Measurements from ENCODE around the gene STXBP1. TPM values are rescaled to one million over a fixed set of nuclear protein-coding genes. Genes with fewer than 3 reads are reported as not detected.

STXBP1 gene
- total and polyA plus RNA-seq, 3 experiments from 2014 or later = 8.2 to 15.2 (median 14.5) TPM

DNA sequence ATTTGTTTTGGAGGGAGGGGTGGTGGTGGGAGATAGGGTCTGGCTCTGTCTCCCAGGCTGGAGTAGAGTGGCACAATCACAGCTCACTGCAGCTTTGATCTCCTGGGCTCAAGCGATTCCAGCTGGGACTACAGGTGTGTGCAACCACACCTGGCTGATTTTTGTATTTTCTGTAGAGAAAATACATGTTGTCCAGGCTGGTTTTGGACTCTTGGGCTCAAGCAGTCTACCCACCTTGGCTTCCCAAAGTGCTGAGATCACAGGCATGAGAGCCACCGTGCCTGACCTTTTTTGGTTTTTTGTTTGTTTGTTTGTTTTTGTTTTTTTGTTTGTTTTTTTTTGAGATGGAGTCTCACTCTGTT is 15.4 kb downstream of the STXBP1 start:
- ChIA-PET POLR2A (no interaction called here), CTCF (no interaction called here)
- peak overlapping the region in 1 of 8 donors; percentile 19 for H3K27ac Mint-ChIP-seq
- DNase-seq = no peak
- Histone ChIP-seq H3K27me3 (ENCODE audit: insufficient read depth, low read length, poor library complexity, severe bottlenecking) (no peaks in the 10 kb centered on the region), H3K9me3 (ENCODE audit: low read length) (no peaks in the 10 kb centered on the region), H3K4me3 (ENCODE audit: low read length) (no peak overlapping the region), H3K36me3 (ENCODE audit: insufficient read depth, low read length) (no peaks in the 10 kb centered on the region), H3K4me1 (ENCODE audit: insufficient read depth, low read length) (no peaks in the 10 kb centered on the region), H3K27ac (ENCODE audit: low read depth, low read length) (no peak overlapping the region)
- H3K36me3 Mint-ChIP-seq = peaks cover 0 to 4% (median 0%) of the 10 kb centered on the region in 3 donors
- H3K4me1 Mint-ChIP-seq = no peaks in the 10 kb centered on the region
- H3K4me3 Mint-ChIP-seq = no peak overlapping the region
- H3K9me3 Mint-ChIP-seq = no peaks in the 10 kb centered on the region
- H3K27me3 Mint-ChIP-seq = peaks cover 0 to 8% of the 10 kb centered on the region in 2 donors

DNA sequence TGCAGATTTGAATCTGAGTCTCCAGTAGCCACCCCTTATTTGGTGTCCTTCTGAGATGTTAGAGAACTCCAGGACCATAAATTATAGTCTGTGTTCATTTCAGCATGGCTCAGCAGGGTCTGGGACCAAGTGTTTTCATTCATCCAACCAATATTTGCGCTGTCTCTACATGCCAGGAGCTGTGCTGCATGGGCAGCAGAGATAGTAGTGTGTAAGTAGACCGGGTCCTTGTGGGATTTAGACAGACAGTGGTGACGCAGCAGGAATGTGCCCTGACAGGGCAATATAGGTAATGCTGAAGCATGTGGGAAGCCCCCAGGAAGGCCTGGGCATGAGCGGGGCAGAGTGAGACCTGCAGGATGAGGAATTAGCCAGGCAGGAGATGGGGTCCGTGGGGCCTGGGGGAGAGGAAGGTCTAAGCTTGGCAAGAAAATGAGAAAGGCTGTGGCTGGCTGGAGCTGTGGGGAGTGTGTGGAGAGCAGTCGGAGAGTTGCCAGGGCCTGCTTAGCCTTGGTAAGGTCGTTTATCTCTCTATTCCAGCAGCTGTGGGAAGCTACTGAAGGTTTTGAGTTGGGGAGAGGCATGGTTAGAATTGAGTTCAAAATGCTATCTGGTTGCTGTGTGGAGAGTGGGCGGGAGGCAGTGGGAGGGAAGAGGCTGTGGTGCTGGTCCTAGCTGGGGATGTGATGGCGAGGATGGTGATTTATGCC is 16.8 kb downstream of the STXBP1 start:
- Histone ChIP-seq H3K27me3 (ENCODE audit: insufficient read depth, low read length, poor library complexity, severe bottlenecking) (no peaks in the 10 kb centered on the region), H3K4me1 (ENCODE audit: insufficient read depth, low read length) (no peaks in the 10 kb centered on the region), H3K4me3 (ENCODE audit: low read length) (no peak overlapping the region), H3K9me3 (ENCODE audit: low read length) (no peaks in the 10 kb centered on the region), H3K27ac (ENCODE audit: low read depth, low read length) (peak overlapping the region; percentile 24), H3K36me3 (ENCODE audit: insufficient read depth, low read length) (no peaks in the 10 kb centered on the region)
- DNase-seq = no peak
- Mint-ChIP-seq H3K36me3 (peaks cover 0 to 4% (median 0%) of the 10 kb centered on the region in 3 donors), H3K9me3 (no peaks in the 10 kb centered on the region), H3K27ac (peak overlapping the region in 1 of 8 donors; percentile 37), H3K4me1 (peaks cover 4 to 6% (median 4%) of the 10 kb centered on the region in 3 donors), H3K27me3 (peaks cover 0 to 8% of the 10 kb centered on the region in 2 donors), H3K4me3 (no peak overlapping the region)
- ChIA-PET POLR2A (interaction anchor here (0.7 kb wide), 1 partner anchor 730 kb away, joined by 3 read pairs; no protein-coding TSS in a partner anchor), CTCF (no interaction called here)

DNA sequence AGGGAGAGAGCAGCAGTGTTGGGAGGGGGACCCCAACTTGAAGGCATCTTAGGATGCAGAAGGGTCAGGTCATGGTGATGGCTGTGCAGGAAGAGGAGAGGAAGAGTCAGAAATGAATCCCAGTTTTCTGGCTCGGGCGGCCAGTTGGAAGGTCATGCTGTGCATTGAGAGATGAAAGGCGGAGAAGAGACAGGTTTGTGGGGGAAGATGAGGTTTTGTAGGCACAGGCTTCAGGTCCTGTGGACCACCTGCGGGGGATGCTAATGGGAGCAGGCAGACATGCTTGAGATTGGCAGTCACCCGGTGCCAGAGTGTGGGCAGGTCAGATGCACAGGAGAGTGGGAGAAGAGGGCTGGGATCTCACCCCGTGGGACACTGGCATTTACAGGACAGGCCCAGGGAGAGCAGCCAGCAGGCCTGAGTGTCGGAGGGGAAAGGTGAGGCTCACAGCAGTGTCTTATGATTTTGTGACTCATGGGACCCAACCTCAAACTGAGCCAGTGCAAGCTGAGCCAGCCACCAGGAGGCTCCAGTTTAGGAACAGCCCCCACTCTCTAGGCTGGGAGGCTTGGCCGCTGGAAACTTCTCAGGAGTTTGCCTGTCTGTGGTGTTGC is 17.5 kb downstream of the STXBP1 start:
- Mint-ChIP-seq H3K4me3 (no peak overlapping the region), H3K36me3 (peaks cover 0 to 4% (median 0%) of the 10 kb centered on the region in 3 donors), H3K27ac (no peak overlapping the region), H3K4me1 (peaks cover 9 to 12% (median 10%) of the 10 kb centered on the region in 3 donors), H3K27me3 (peaks cover 0 to 8% of the 10 kb centered on the region in 2 donors), H3K9me3 (no peaks in the 10 kb centered on the region)
- no peaks in the 10 kb centered on the region for H3K27me3 ChIP-seq (ENCODE audit: insufficient read depth, low read length, poor library complexity, severe bottlenecking)
- no peaks in the 10 kb centered on the region for H3K9me3 ChIP-seq (ENCODE audit: low read length)
- ChIA-PET CTCF (no interaction called here), POLR2A (no interaction called here)
- H3K36me3 ChIP-seq (ENCODE audit: insufficient read depth, low read length) = no peaks in the 10 kb centered on the region
- no peak overlapping the region for H3K4me3 ChIP-seq (ENCODE audit: low read length)
- H3K4me1 ChIP-seq (ENCODE audit: insufficient read depth, low read length) = no peaks in the 10 kb centered on the region
- no peak for DNase-seq
- no peak overlapping the region for H3K27ac ChIP-seq (ENCODE audit: low read depth, low read length)

DNA sequence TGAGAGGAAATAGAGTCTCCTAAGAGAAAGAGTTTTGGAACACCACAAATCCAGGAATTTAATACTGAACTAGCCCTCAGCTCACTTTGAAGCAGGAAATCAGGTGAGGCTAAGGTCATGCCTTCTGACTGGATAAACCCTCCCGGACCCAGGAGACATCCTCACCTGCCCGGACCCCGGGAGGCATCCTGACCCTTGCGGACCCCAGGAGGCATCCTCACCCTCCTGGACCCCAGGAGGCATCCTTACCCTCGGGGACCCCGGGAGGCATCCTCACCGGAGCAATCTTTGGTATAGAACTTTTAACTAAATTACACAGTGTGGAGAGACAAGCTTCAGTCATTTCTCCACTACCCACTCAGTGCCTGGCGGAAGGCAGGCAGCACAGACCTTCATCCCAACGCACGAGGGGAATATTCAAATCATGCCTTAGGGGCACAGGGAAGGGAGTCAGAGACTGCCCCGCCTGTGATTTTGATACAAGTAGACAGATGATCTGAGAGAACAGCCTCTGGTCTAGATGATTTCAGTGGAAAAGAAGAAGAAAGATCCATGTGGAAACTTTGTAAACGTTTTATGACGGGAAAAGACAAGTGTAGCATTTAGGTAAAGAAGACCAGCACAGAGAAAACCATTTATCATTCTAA is 21.3 kb downstream of the STXBP1 start:
- peaks cover 10 to 12% (median 11%) of the 10 kb centered on the region in 3 donors for H3K4me1 Mint-ChIP-seq
- Histone ChIP-seq H3K4me1 (ENCODE audit: insufficient read depth, low read length) (no peaks in the 10 kb centered on the region), H3K9me3 (ENCODE audit: low read length) (no peaks in the 10 kb centered on the region), H3K4me3 (ENCODE audit: low read length) (no peak overlapping the region), H3K36me3 (ENCODE audit: insufficient read depth, low read length) (no peaks in the 10 kb centered on the region), H3K27ac (ENCODE audit: low read depth, low read length) (no peak overlapping the region), H3K27me3 (ENCODE audit: insufficient read depth, low read length, poor library complexity, severe bottlenecking) (no peaks in the 10 kb centered on the region)
- peaks cover 0 to 13% of the 10 kb centered on the region in 2 donors for H3K27me3 Mint-ChIP-seq
- H3K36me3 Mint-ChIP-seq = peaks cover 0 to 4% (median 0%) of the 10 kb centered on the region in 3 donors
- H3K9me3 Mint-ChIP-seq = no peaks in the 10 kb centered on the region
- POLR2A ChIA-PET = no interaction called here
- CTCF ChIA-PET = interaction anchor here (0.8 kb wide), 1 partner anchor 129 kb away, joined by 3 read pairs; no protein-coding TSS in a partner anchor
- no peak overlapping the region for H3K4me3 Mint-ChIP-seq
- no peak overlapping the region for H3K27ac Mint-ChIP-seq
- DNase-seq = no peak

GRCh38 chr9:127634021-127634420 is 21.9 kb downstream of the STXBP1 start:
- Histone ChIP-seq H3K27ac (ENCODE audit: low read depth, low read length) (no peak overlapping the region), H3K36me3 (ENCODE audit: insufficient read depth, low read length) (no peaks in the 10 kb centered on the region), H3K9me3 (ENCODE audit: low read length) (no peaks in the 10 kb centered on the region), H3K4me3 (ENCODE audit: low read length) (no peak overlapping the region), H3K4me1 (ENCODE audit: insufficient read depth, low read length) (no peaks in the 10 kb centered on the region), H3K27me3 (ENCODE audit: insufficient read depth, low read length, poor library complexity, severe bottlenecking) (no peaks in the 10 kb centered on the region)
- Mint-ChIP-seq H3K4me1 (peaks cover 10 to 12% (median 11%) of the 10 kb centered on the region in 3 donors), H3K27me3 (peaks cover 0 to 10% of the 10 kb centered on the region in 2 donors), H3K27ac (peak overlapping the region in 1 of 8 donors; percentile 12), H3K9me3 (no peaks in the 10 kb centered on the region), H3K4me3 (no peak overlapping the region), H3K36me3 (peaks cover 0 to 4% (median 0%) of the 10 kb centered on the region in 3 donors)
- DNase-seq = no peak
- ChIA-PET POLR2A (no interaction called here), CTCF (no interaction called here)

DNA sequence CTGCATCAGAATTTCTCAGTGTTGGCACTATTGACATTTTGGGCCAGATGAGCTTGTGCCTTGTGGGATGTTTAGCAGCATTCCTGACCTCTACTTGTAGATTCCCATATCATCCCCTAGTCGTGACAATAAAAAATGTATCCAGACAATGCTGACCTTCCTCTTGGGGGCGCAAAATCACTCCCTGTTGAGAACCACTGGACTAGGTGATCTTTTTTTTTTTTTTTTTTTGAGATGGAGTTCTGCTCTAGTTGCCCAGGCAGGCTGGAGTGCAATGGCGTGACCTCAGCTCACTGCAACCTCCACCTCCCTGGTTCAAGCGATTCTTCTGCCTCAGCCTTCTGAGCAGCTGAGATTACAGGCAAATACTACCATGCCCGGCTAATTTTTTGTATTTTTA is 22.6 kb downstream of the STXBP1 start:
- CTCF ChIA-PET = no interaction called here
- no peak for DNase-seq
- Histone ChIP-seq H3K36me3 (ENCODE audit: insufficient read depth, low read length) (no peaks in the 10 kb centered on the region), H3K4me3 (ENCODE audit: low read length) (no peak overlapping the region), H3K4me1 (ENCODE audit: insufficient read depth, low read length) (no peaks in the 10 kb centered on the region), H3K9me3 (ENCODE audit: low read length) (no peaks in the 10 kb centered on the region), H3K27ac (ENCODE audit: low read depth, low read length) (no peak overlapping the region), H3K27me3 (ENCODE audit: insufficient read depth, low read length, poor library complexity, severe bottlenecking) (no peaks in the 10 kb centered on the region)
- POLR2A ChIA-PET = no interaction called here
- Mint-ChIP-seq H3K9me3 (no peaks in the 10 kb centered on the region), H3K27ac (no peak overlapping the region), H3K4me3 (no peak overlapping the region), H3K27me3 (peaks cover 0 to 5% of the 10 kb centered on the region in 2 donors), H3K36me3 (peaks cover 0 to 4% (median 0%) of the 10 kb centered on the region in 3 donors), H3K4me1 (peaks cover 10 to 12% (median 11%) of the 10 kb centered on the region in 3 donors)

DNA sequence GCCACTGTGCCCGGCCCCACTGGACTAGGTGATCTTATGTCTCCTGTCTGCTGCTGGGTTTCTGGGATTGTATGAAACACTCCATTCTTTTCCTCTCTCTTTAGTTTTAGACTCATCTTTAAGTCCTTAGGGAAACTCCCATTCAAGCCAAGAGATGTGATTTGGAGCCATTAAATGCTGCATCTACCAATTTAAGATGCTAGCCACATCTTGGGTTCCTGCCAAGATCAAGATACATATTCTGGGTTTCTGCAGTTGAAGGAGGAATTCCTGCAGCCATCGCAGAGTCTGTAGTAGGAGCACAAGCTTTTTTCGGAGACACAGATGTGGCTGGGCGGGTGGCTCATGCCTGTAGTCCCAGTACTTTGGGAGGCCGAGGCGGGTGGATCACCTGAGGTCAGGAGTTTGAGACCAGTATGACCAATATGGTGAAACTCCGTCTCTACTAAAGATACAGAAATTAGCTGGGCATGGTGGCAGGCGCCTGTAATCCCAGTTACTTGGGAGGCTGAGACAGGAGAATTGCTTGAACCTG is 23.2 kb downstream of the STXBP1 start:
- Mint-ChIP-seq H3K4me1 (peaks cover 10 to 12% (median 11%) of the 10 kb centered on the region in 3 donors), H3K36me3 (peaks cover 0 to 4% (median 0%) of the 10 kb centered on the region in 3 donors), H3K27ac (peak overlapping the region in 1 of 8 donors; percentile 40), H3K27me3 (peaks cover 0 to 5% of the 10 kb centered on the region in 2 donors), H3K9me3 (no peaks in the 10 kb centered on the region), H3K4me3 (no peak overlapping the region)
- no peaks in the 10 kb centered on the region for H3K27me3 ChIP-seq (ENCODE audit: insufficient read depth, low read length, poor library complexity, severe bottlenecking)
- H3K4me1 ChIP-seq (ENCODE audit: insufficient read depth, low read length) = no peaks in the 10 kb centered on the region
- H3K9me3 ChIP-seq (ENCODE audit: low read length) = no peaks in the 10 kb centered on the region
- DNase-seq = no peak
- ChIA-PET POLR2A (no interaction called here), CTCF (no interaction called here)
- H3K27ac ChIP-seq (ENCODE audit: low read depth, low read length) = no peak overlapping the region
- no peak overlapping the region for H3K4me3 ChIP-seq (ENCODE audit: low read length)
- H3K36me3 ChIP-seq (ENCODE audit: insufficient read depth, low read length) = no peaks in the 10 kb centered on the region

GRCh38 chr9:127637322-127637847 is 25.3 kb downstream of the STXBP1 start:
- no peak overlapping the region for H3K4me3 ChIP-seq (ENCODE audit: low read length)
- Mint-ChIP-seq H3K9me3 (no peaks in the 10 kb centered on the region), H3K4me3 (no peak overlapping the region), H3K27ac (no peak overlapping the region), H3K27me3 (peaks cover 0 to 12% of the 10 kb centered on the region in 2 donors), H3K36me3 (no peaks in the 10 kb centered on the region), H3K4me1 (peaks cover 10 to 12% (median 11%) of the 10 kb centered on the region in 3 donors)
- no peaks in the 10 kb centered on the region for H3K36me3 ChIP-seq (ENCODE audit: insufficient read depth, low read length)
- CTCF ChIA-PET = no interaction called here
- H3K9me3 ChIP-seq (ENCODE audit: low read length) = no peaks in the 10 kb centered on the region
- H3K27me3 ChIP-seq (ENCODE audit: insufficient read depth, low read length, poor library complexity, severe bottlenecking) = no peaks in the 10 kb centered on the region
- DNase-seq = no peak
- POLR2A ChIA-PET = no interaction called here
- H3K27ac ChIP-seq (ENCODE audit: low read depth, low read length) = no peak overlapping the region
- H3K4me1 ChIP-seq (ENCODE audit: insufficient read depth, low read length) = no peaks in the 10 kb centered on the region

Measured in CD8-positive, alpha-beta memory T cell (primary cell).